Measurements from ENCODE around the gene PLPP6. TPM values are rescaled to one million over a fixed set of nuclear protein-coding genes. Genes with fewer than 3 reads are reported as not detected.

The PLPP6 gene
- total RNA-seq, 1 experiment from 2014 or later: 1.8 TPM

- no peaks in the 10 kb centered on the region for H3K9me3 ChIP-seq (ENCODE audit: control insufficient read depth, insufficient read depth, low read depth, low read length)
- ChIA-PET CTCF (no interaction called here), POLR2A (no interaction called here)
Observed at GRCh38 chr9:4686584-4686983, 24.5 kb downstream of the PLPP6 start.

DNA sequence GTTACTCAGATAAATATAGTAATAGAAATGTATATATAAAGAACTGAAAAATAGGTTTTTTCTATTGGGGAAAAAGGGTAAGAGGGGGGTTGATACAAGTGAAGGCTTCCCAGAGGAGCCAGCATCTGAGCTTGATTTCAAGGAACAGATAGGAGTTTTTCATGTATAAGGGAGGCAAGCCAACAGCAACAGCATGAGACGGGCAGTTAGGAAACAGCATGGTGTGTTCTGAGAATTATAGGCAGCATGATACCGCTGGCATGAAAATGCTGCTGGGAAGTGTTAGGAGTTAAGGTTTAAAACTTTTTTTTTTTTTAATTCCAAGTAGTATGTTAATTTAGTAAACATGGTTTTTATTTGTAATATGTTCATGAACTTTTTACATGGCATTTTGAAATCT, 26.9 kb downstream of the PLPP6 start:
- intact Hi-C loops (cut with micrococcal nuclease; ENCODE audit: unreplicated experiment) (no loop called here), in situ Hi-C loops (cut with HindIII; ENCODE audit: low pct_unique_long_range_greater_than_20kb, low sequenced_read_pairs) (no loop called here)
- H3K9me3 ChIP-seq (ENCODE audit: control insufficient read depth, insufficient read depth, low read depth, low read length): no peaks in the 10 kb centered on the region
- no peak overlapping the region for H3K27ac ChIP-seq (ENCODE audit: low read length)
- ATAC-seq: no peak
- ChIA-PET CTCF (no interaction called here), POLR2A (no interaction called here)
- BruUV-seq (replicated peaks): no TSS peak
- no peaks in the 10 kb centered on the region for H3K4me1 ChIP-seq (ENCODE audit: control insufficient read depth, insufficient read depth, low read length)
- no peaks in the 10 kb centered on the region for H3K36me3 ChIP-seq (ENCODE audit: control insufficient read depth, insufficient read depth, low read length)
- H3K4me3 ChIP-seq (ENCODE audit: low read depth in 2 of 2, low read length in 2 of 2): no peak overlapping the region
- DNase-seq (ENCODE audit: low read depth, low spot score): no peak
- no peaks in the 10 kb centered on the region for H3K27me3 ChIP-seq (ENCODE audit: control insufficient read depth, insufficient read depth, low read length)
- TF ChIP-seq REST (IDR thresholded peaks at IDR 0.05; ENCODE audit: insufficient read depth in 1 of 2, low read depth in 2 of 2, low read length in 1 of 2) (no peak), SIN3A (IDR thresholded peaks at IDR 0.05; ENCODE audit: borderline replicate concordance, insufficient read depth, low read depth, low read length) (no peak), TCF7L2 (IDR thresholded peaks at IDR 0.05; ENCODE audit: low read depth, low read length) (no peak), POLR2AphosphoS5 (IDR thresholded peaks at IDR 0.05; ENCODE audit: low read depth, low read length) (no peak), CTCF (IDR thresholded peaks at IDR 0.05) (no peak)

More at GRCh38 chr9:4686584-4686983, 24.5 kb downstream of the PLPP6 start:
- in situ Hi-C loops (cut with HindIII; ENCODE audit: low pct_unique_long_range_greater_than_20kb, low sequenced_read_pairs) (no loop called here), intact Hi-C loops (cut with micrococcal nuclease; ENCODE audit: unreplicated experiment) (no loop called here)
- H3K36me3 ChIP-seq (ENCODE audit: control insufficient read depth, insufficient read depth, low read length): no peaks in the 10 kb centered on the region
- ATAC-seq (no peak), DNase-seq (ENCODE audit: low read depth, low spot score) (no peak)
- H3K27ac ChIP-seq (ENCODE audit: low read length): no peak overlapping the region
- TF ChIP-seq CTCF (IDR thresholded peaks at IDR 0.05): no peak
- TF ChIP-seq TCF7L2 (IDR thresholded peaks at IDR 0.05; ENCODE audit: low read depth, low read length): no peak
- no peak for TF ChIP-seq REST (IDR thresholded peaks at IDR 0.05; ENCODE audit: insufficient read depth in 1 of 2, low read depth in 2 of 2, low read length in 1 of 2)
- TF ChIP-seq SIN3A (IDR thresholded peaks at IDR 0.05; ENCODE audit: borderline replicate concordance, insufficient read depth, low read depth, low read length): no peak
- no peak for TF ChIP-seq POLR2AphosphoS5 (IDR thresholded peaks at IDR 0.05; ENCODE audit: low read depth, low read length)
- H3K4me3 ChIP-seq (ENCODE audit: low read depth in 2 of 2, low read length in 2 of 2): no peak overlapping the region
- BruUV-seq (replicated peaks): no TSS peak
- no peaks in the 10 kb centered on the region for H3K4me1 ChIP-seq (ENCODE audit: control insufficient read depth, insufficient read depth, low read length)
- H3K27me3 ChIP-seq (ENCODE audit: control insufficient read depth, insufficient read depth, low read length): no peaks in the 10 kb centered on the region
